Gastroesophageal sphincter (tissue), 3 donors: ENCODE results near the gene GABBR1.

ENCODE experiments used
- CTCF ChIP-seq, 4 experiments: fragments of 200-600 bp in 2 of 4; fragments of 450-650 bp in 2 of 4; sonication (generic) in 1 of 4; IDR thresholded peaks; one replicate each; pipeline ENCODE4 v1.5.1; 2017 to 2019; ENCODE audit warnings: antibody characterized with exemption in 4 of 4, mild to moderate bottlenecking in 2 of 4, moderate library complexity in 2 of 4
- EP300 ChIP-seq: sonication (generic); formaldehyde crosslinking; IDR thresholded peaks from one replicate; pipeline ENCODE4 v1.6.1; 2017; ENCODE audit warnings: antibody characterized with exemption, mild to moderate bottlenecking
- POLR2A ChIP-seq, 2 donors: fragments of 450-650 bp; IDR thresholded peaks; one replicate each; pipeline ENCODE4 v1.6.1; 2017; ENCODE audit warnings: antibody characterized with exemption in 2 of 2, mild to moderate bottlenecking in 2 of 2, moderate library complexity in 1 of 2
- POLR2AphosphoS5 ChIP-seq: sonication (generic); formaldehyde crosslinking; IDR thresholded peaks from one replicate; pipeline ENCODE4 v1.6.1; 2017; ENCODE audit warnings: antibody characterized with exemption

- TF ChIP-seq CTCF (IDR thresholded peaks at IDR 0.05) (peak in 1 of 4 experiments; percentile 29), POLR2A (IDR thresholded peaks at IDR 0.05) (no peak), POLR2AphosphoS5 (peak; percentile 48), EP300 (no peak)
These were observed 79.5 kb downstream of the GABBR1 start for GRCh38 chr6:29553268-29554057.
